GM19468 (cell line): ENCODE data around the gene CDAN1.
"Not testable (repeated sequence)": the region's sequence is repeated elsewhere in the genome, so short reads cannot be mapped to it uniquely, and the experiment has no call there.

Experiments
- ATAC-seq: cut with Tn5 transposase; IDR thresholded peaks from one replicate; pipeline ENCODE4 v1.9.1; 2021; ENCODE audit warnings: mild to moderate bottlenecking, moderate library complexity, moderate number of reproducible peaks; ENCODE audit not compliant: unreplicated experiment; ENCODE audit errors: extremely low read depth

The CDAN1 gene

DNA sequence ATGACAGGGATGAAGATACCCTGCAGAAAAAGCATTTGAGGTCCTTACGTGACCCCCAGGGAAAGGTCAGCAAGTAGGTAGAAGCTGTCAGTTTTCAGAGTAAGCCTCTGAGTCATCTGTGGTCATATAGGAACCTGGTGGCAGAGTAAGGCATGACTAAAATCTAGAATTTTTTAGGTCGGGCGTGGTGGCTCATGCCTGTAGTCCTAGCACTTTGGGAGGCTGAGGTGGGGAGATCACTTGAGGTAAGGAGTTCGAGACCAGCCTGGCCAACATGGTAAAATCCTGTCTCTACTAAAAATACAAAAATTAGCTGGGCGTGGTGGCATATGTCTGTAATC, 56.8 kb downstream of the CDAN1 start:
- not testable (repeated sequence) for ATAC-seq

DNA sequence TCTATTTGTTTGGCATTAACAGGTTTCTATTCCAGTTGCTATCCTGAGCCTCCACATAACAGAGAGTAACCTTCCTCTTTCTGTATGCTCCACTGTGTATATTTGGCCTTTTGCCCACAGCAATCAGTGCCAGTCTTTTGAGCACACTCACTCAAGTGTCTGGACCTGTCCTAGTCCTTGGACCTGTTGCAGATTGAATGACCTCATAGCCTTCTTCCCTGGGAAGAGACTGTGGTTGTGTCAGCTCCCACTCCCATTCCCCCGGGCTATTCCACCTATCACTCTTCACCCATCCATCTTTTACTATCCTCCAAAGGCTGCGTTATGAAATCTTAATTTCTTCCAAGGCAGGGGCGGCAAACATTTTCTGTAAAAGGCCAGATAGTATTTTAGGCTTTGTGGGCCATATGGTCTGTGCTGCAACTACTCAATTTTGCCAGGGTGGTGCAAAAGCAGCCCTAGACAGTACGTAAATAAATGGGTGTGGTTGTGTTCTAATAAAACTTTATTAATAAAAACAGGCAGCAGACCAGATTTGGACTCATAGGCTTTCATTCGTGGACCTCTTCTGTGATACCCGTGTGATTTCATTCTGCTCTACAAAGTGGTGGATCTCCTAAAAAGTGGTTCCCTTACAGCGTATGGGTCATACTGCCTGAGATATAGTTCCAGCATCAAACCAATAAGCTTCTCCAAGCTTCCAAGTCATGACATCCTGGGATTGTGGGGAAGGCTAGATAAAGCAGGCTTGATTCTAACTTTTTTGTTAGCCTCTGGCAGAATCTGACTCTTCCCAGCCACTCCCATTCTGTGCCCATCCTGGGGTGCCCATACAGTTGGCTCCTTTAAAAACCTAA, 57.4 kb downstream of the CDAN1 start:
- ATAC-seq: no peak

DNA sequence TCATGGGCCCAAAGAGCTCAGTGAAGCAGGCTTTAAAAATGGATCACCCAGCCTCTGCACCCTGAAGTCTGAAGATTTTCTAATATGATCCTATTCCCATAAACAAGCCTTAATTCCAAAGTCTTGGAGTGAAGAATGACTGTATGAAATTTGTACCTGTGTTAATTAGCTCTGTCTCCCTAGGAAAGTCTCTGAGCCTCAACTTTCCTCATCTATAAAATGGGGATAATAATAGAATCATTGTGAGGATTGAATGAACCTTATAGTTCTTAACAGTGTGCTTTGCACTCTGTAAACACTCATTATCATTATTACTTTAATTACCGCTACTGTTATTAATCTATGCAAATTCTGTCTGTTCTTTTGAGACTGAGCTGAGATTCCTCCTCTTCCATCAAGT, 61.9 kb downstream of the CDAN1 start:
- no peak for ATAC-seq

DNA sequence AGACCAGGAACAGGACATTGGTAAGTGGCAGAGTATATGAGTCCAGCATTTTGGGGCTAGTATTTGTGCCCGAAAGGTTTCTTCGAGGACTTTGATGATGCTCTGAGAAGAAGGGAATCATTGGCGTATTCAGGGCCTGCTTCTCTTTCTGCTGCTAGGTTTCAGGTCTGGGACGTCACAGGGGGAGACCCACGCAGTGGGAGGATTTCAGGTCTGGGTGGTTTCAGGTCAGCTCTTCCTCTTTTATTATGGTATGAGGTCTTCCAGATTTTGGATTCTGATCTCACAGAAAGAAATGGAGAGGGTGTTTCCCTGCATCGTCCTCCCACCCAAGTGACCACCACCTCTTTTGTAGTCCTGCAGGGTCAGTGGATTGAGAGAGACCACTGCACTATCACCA, 62.5 kb downstream of the CDAN1 start:
- ATAC-seq: no peak
